HG03457 (cell line): ENCODE data around the gene ITGA3.
"Not testable (repeated sequence)": the region's sequence is repeated elsewhere in the genome, so short reads cannot be mapped to it uniquely, and the experiment has no call there.

Source experiments
- ATAC-seq: cut with Tn5 transposase; IDR thresholded peaks from one replicate; pipeline ENCODE4 v1.9.1; 2021; ENCODE audit warnings: moderate number of reproducible peaks; ENCODE audit not compliant: unreplicated experiment

ITGA3 gene

GRCh38 chr17:50051082-50051576, 4.8 kb upstream of the ITGA3 start:
- no peak for ATAC-seq

- ATAC-seq: no peak
These were observed 4.3 kb upstream of the ITGA3 start for GRCh38 chr17:50051606-50052005.

DNA sequence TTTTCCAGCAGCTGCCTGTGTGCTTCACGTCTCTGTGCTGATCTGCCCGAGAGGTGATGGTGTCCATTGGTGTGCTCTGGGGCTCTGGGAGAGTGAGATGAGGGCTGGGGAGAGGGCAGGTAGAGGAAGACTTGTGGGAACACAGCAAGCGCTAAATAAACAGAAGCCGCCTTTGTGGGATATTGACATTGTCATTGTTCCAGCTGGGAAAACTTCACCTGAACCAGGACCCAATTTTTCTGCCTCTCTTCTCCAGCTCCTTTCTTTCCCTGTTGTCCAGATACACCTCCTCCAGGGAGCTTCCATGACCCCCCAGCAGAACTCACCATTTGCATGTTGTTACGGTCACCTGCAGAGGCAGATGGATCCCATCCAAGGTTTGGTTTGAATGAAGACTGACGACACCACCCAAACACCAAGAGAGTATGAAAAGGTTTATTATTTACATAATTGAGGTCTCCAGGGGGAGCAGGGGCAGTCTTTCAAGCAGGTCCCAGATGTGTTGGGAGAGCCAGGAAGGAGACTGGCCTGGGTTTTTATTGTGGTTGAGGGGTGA, 3.6 kb upstream of the ITGA3 start:
- ATAC-seq: no peak

- no peak for ATAC-seq
These were observed 2.9 kb upstream of the ITGA3 start for GRCh38 chr17:50052822-50053653.

- no peak for ATAC-seq
These were observed 2.3 kb upstream of the ITGA3 start for GRCh38 chr17:50053654-50053960.

DNA sequence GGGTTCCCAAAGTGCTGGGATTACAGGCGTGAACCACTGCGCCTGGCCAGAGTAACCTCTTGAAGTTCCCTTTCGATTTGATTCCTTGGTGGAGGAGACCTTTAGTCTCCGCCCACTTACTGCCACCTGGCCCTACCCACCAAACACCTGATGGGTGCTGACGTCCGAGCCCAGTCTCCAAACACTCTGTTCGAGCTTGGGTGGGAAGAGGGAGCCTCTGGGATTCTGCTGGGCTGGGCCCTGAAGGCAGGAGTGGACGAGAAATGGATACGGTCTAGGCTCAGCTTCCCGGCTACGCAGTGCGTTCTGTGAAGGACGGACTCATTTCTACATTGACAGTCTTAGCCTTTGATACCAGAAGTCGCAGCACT, 870 bp upstream of the ITGA3 start:
- ATAC-seq: no peak

DNA sequence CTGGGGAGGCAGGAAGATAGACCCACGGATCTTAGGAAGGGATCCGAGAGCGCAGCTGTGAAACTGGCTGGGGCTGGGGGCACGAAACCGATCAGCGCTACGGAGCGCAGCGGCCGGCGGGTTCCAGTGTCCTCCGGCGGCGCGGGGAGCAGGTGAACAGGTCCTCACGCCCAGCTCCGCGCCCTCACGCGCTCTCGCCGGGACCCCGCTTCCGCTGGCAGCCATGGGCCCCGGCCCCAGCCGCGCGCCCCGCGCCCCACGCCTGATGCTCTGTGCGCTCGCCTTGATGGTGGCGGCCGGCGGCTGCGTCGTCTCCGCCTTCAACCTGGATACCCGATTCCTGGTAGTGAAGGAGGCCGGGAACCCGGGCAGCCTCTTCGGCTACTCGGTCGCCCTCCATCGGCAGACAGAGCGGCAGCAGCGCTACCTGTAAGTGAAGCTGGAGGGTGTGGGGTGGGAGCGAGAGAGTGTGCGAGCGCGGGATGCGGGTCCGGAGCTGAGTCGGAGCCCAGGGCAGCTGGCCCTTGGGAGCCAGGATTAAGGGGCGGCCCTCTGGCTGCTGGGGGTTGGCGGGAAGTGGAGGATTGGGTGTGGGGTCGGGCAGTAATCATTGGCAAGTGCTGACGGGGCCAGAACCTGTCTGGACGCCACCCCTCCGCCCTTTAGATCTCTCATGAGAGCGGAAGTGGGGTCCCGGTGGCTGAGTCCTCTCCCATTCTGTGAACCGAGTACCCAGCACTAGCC, 479 bp downstream of the ITGA3 start:
- ATAC-seq: no peak

DNA sequence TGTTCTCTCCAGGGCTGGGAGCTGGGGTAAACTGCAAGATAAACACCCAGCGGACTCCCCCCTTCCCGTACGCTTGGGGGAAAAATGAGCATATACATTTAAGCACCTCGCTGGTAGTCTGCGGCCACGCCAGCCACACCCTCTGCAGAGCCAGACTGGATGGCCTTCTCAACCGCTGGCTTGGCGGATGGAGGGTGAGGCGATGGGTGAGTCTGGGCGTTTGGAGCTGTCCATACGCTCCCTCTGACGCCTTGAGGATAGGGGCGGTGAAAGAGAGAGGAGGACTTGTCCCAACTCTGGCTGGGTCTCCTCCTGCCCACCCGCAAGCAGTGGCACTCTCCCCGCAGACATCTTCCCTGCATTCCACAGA, 1.0 kb downstream of the ITGA3 start:
- ATAC-seq: no peak

- ATAC-seq: no peak
These were observed 1.6 kb downstream of the ITGA3 start for GRCh38 chr17:50057521-50057991.

DNA sequence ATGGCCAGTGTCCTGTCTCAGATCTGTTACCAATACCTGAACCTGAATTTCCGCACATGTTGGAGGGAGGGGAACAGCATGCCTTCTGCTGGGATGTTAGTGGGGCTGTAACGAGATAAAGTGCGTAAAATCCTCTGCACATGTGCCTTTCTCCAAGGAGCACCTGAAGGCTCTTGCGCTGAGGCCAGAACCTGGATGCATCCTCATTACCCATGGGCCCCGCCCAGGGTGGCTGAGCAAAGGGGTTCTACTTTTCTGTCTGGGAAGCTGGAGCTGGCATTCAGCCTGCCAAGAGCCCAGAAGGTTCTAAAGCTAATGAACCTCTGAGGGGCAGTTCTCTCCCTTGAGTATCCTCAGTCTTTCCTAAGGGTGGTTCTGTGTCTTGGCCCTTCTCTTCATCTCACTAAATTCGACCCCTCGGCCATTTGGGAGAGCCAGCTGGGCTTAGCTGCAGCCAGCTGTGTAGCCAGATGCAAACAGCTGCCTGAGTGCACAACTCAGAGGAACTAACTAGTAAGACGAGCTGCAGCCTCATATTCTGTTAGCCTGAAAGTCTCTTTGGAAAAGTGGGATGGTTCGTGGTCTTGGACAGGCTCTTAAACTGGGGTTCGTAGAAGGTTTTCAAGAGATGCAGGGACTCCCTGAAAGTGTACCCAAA, 2.5 kb downstream of the ITGA3 start:
- no peak for ATAC-seq

- ATAC-seq: no peak
These were observed 3.3 kb downstream of the ITGA3 start for GRCh38 chr17:50059256-50059655.

GRCh38 chr17:50059759-50060273, 3.9 kb downstream of the ITGA3 start:
- ATAC-seq: no peak

DNA sequence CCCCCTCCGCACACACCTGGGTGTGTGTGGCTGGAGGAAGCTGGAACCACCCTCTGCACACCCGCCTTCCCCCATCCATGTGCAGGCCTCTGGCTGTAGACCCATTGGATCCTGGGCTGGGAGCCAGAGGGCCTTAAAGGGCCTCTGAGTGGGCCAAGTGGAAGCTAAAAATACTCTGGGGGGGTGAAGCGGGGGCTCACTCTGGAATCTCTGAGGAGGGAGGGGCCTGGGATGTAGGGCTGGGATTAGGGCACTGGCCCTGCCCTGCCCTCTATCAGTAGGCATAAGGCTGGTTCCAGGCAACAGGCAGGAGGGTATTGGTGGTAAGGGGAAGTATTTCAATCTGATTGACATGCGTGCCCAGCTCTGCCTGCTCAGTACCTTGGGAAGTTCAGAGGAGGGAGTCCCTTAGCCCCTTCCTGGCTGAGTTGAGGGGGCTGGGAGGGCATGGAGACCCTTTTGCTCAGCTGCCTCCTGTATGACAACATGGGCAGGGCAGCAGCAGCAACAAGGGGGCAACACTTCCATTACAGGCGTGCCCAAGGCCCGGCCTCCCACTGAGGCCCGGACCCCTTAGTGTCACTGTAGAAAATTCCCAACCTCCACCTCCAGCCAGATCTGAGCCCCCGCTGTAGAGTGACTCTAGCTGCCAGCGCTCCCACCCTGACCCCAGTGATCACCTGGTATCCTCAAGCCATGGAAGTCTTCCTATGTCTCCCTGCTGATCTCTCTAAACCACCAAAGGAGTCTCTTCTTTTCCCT, 5.2 kb downstream of the ITGA3 start:
- no peak for ATAC-seq

- not testable (repeated sequence) for ATAC-seq
These were observed 5.8 kb downstream of the ITGA3 start for GRCh38 chr17:50061713-50062045.

GRCh38 chr17:50062293-50063243, 6.7 kb downstream of the ITGA3 start:
- ATAC-seq: no peak

DNA sequence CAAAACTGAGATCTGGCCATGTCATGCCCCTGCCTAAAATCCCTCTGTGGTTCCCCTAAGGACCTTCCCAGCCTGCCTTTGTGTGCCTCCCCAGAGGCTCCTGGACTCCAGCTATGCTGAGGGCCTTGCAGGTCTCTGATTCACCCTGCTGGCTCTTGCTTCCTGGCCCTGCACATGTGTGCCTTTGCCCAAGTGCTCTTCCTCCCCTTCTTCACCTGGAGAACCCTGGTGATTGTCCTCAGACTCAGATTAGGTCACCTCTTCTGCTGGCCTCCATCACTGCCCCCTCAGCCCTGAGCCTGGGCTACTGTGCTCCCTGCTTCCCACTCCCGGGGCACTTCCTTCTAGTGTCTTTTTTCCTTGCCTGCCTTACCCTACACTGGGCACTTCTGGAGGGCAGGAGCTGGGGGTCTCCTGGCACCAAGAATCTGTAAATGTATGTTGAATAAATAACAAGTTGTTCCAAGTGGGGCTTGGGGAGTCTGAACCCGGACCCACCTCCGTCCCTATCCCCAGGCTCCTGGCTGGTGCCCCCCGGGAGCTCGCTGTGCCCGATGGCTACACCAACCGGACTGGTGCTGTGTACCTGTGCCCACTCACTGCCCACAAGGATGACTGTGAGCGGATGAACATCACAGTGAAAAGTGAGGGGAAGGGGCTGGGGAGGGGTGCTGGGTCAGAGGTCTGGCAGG, 7.8 kb downstream of the ITGA3 start:
- no peak for ATAC-seq

DNA sequence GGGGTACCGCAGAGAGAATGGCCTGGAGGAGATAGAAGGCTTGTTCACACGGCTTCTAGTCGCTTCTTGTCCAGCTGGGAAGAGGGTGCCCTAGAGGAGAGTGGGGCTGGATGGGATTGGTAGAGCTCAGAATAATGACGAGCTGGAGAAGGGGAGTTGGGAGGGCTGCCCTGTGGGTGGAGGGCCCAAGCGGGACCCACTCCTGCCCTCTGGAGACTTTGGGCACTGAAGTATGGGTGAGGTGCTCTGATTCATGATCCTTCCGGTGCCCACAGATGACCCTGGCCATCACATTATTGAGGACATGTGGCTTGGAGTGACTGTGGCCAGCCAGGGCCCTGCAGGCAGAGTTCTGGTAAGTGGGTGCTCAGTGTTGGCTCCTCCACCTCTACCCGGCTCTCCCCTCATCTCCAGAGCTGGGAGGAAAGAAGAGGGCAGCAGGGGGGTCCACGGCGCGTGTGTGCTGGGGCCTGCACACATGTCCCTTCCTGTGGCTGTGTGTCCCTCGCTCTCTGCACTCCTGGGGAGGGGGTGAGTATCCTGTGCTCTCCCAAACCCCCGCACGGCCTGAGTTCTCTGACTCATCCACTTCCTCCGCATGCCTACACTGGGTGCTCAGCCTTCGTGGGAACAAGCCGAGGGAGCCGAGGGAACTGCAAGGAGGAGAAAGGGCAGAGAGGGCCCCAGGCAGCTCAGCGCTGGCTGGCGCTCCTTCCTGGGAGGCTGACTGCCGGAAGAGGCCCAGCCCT, 8.5 kb downstream of the ITGA3 start:
- ATAC-seq: no peak

GRCh38 chr17:50065056-50065455, 9.1 kb downstream of the ITGA3 start:
- ATAC-seq: no peak
